ENCODE data around the gene SH3GL1. TPM values are rescaled to one million over a fixed set of nuclear protein-coding genes. Genes with fewer than 3 reads are reported as not detected.

SH3GL1 gene
- total and polyA plus RNA-seq, 2 of the 4 experiments (the other 2 are of a cell fraction): 28.1 to 138 TPM

GRCh38 chr19:4376991-4377781 lies 23.2 kb downstream of the SH3GL1 start:
- 0 out of 2 replicates have a peak, but pooled peaks cover 2% of the 10 kb centered on the region for H3K36me3 ChIP-seq (ENCODE audit: control insufficient read depth, insufficient read depth, low read length)
- H2AFZ ChIP-seq (replicated peaks; ENCODE audit: low read length, poor library complexity): no peak overlapping the region
- no peak overlapping the region for H3K23ac ChIP-seq (ENCODE audit: low read depth, low read length)
- no peak overlapping the region for H3K18ac ChIP-seq (ENCODE audit: low read depth, low read length)
- no peak overlapping the region for H3K4me3 ChIP-seq (ENCODE audit: insufficient read depth, low read depth, low read length)
- dilution Hi-C loops (cut with HindIII; ENCODE audit: low sequenced_read_pairs, unreplicated experiment) (no loop called here), intact Hi-C loops (cut with micrococcal nuclease) (no loop called here), in situ Hi-C loops (cut with MboI; ENCODE audit: low sequenced_read_pairs) (no loop called here)
- ChIA-PET CTCF (no interaction called here), POLR2A (ENCODE audit: unreplicated experiment) (no interaction called here)
- H3K56ac ChIP-seq (ENCODE audit: extremely low read depth, insufficient read depth, low read length): no peak overlapping the region
- H2BK20ac ChIP-seq (ENCODE audit: low read depth, low read length): no peak overlapping the region
- peak; percentile 50 for DNase-seq
- no peaks in the 10 kb centered on the region for H3K9me3 ChIP-seq (ENCODE audit: control insufficient read depth, insufficient read depth, low read length)
- no peaks in the 10 kb centered on the region for H3K27me3 ChIP-seq (ENCODE audit: control insufficient read depth, insufficient read depth, low read length)
- no peak overlapping the region for H3K14ac ChIP-seq (replicated peaks; ENCODE audit: low read depth, low read length)
- no peak for ATAC-seq (ENCODE audit: low read depth)
- H3K9me1 ChIP-seq (ENCODE audit: insufficient read depth, low read length): peaks cover 45% of the 10 kb centered on the region
- no peak overlapping the region for H3K27ac ChIP-seq (ENCODE audit: insufficient read depth, low read length)
- no peak overlapping the region for H4K91ac ChIP-seq (ENCODE audit: insufficient read depth, low read depth, low read length)
- TF ChIP-seq BHLHE40 (IDR thresholded peaks at IDR 0.05; ENCODE audit: low read depth, low read length) (peak; percentile 61; the same call in 1 of the 2 replicates), CTCF (conservative IDR thresholded peaks at IDR 0.05; ENCODE audit: low read depth, low read length) (no peak)
- H4K20me1 ChIP-seq (ENCODE audit: insufficient read depth, low read length): peaks cover 79% of the 10 kb centered on the region
- H2BK15ac ChIP-seq (ENCODE audit: low read depth, low read length): no peak overlapping the region
- H3K4ac ChIP-seq (ENCODE audit: low read depth, low read length): peak overlapping the region; percentile 24
- no peak overlapping the region; the same call in 1 of the 2 replicates for H2AK5ac ChIP-seq (ENCODE audit: low read depth, low read length)
- peaks cover 14 to 90% of the 10 kb centered on the region in 2 experiments; a peak in 3 of 4 replicates for H3K79me1 ChIP-seq (ENCODE audit: low read depth in 1 of 2, low read length in 2 of 2)
- H2BK5ac ChIP-seq (ENCODE audit: low read depth, low read length, poor library complexity, severe bottlenecking): peak overlapping the region; percentile 52
- 83% methylated on average over 10 of the region's 23 CpGs; no CpG with 5 or more reads in 1 of the 2 experiments for WGBS, 2 experiments (ENCODE audit: extremely low coverage in 2 of 2, insufficient read length in 1 of 2)
- 0 out of 4 replicates have a peak overlapping the region, but pooled peaks of 1 of the 2 experiments have one; percentile 13 for H4K8ac ChIP-seq (ENCODE audit: low read depth in 2 of 2, low read length in 2 of 2)
- BruUV-seq (replicated peaks): no TSS peak
- no peak overlapping the region for H3K4me2 ChIP-seq (ENCODE audit: low read depth, low read length)
- H3K4me1 ChIP-seq (ENCODE audit: control insufficient read depth, insufficient read depth, low read length): peaks cover 57% of the 10 kb centered on the region
- no peak overlapping the region for H4K5ac ChIP-seq (ENCODE audit: low read depth, low read length)
- no peak overlapping the region for H3K9ac ChIP-seq (ENCODE audit: low read depth, low read length)
- H2BK120ac ChIP-seq (ENCODE audit: low read depth, low read length): no peak overlapping the region
- peak overlapping the region; percentile 88 for H2AK9ac ChIP-seq (replicated peaks; ENCODE audit: low read depth, low read length, poor library complexity)

All from IMR-90 (cell line).